Nephron progenitor cell (in vitro differentiated cells): Measurements from ENCODE around the gene MSMO1.

Experiments
- DNase-seq: peaks from one replicate; pipeline ENCODE4 v3.0.0; 2021
- H3K27ac Mint-ChIP-seq: 2 replicates; pipeline ENCODE4 v1.8.0; 2021; ENCODE audit warnings: mild to moderate bottlenecking, moderate library complexity, mixed read lengths
- H3K27me3 Mint-ChIP-seq: 2 replicates; pipeline ENCODE4 v1.8.0; 2021; ENCODE audit warnings: mild to moderate bottlenecking, low read depth, mixed read lengths; ENCODE audit not compliant: poor library complexity
- H3K36me3 Mint-ChIP-seq: 2 replicates; pipeline ENCODE4 v1.8.0; 2021; ENCODE audit warnings: low read depth, mixed read lengths
- H3K4me1 Mint-ChIP-seq: 2 replicates; pipeline ENCODE4 v1.8.0; 2021; ENCODE audit warnings: mixed read lengths
- H3K4me3 Mint-ChIP-seq: 2 replicates; pipeline ENCODE4 v1.8.0; 2021; ENCODE audit warnings: mild to moderate bottlenecking, moderate library complexity, mixed read lengths
- H3K9me3 Mint-ChIP-seq: 2 replicates; pipeline ENCODE4 v1.8.0; 2021; ENCODE audit warnings: mild to moderate bottlenecking, moderate library complexity, mixed read lengths
- CTCF ChIP-seq: fragments of 200-600 bp; sonication (generic); IDR thresholded peaks from 2 replicates; pipeline ENCODE4 v1.5.0; 2021; ENCODE audit warnings: antibody characterized with exemption

Gene MSMO1

DNA sequence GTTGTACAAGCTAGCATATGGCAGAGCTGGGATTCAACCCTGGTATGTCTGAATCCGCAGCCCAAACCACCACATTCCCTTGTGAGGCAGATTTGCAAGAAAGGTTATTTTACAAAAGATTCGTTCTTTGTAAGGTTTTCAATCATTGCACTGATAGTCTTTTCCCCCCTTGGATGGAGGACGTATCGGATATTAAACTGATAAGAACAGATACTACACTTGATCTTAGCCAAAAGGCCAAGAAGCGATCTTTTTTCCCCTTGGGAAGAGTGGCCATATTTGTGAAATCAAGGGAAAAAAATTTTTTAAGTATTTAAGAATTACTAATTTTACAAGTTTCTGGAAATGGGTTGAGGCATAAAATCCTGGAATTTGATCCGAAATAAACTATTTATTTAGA, 34.4 kb upstream of the MSMO1 start:
- Mint-ChIP-seq H3K4me3 (no peak overlapping the region), H3K36me3 (no peaks in the 10 kb centered on the region), H3K9me3 (no peaks in the 10 kb centered on the region), H3K4me1 (peaks cover 16% of the 10 kb centered on the region), H3K27ac (no peak overlapping the region), H3K27me3 (no peaks in the 10 kb centered on the region)
- TF ChIP-seq CTCF = no peak
- DNase-seq = no peak

- Mint-ChIP-seq H3K4me3 (no peak overlapping the region), H3K27me3 (no peaks in the 10 kb centered on the region), H3K4me1 (peaks cover 16% of the 10 kb centered on the region), H3K36me3 (no peaks in the 10 kb centered on the region), H3K27ac (peak overlapping the region; percentile 38), H3K9me3 (no peaks in the 10 kb centered on the region)
- TF ChIP-seq CTCF = no peak
- DNase-seq = no peak
Observed at GRCh38 chr4:165293927-165294649, 33.4 kb upstream of the MSMO1 start.

GRCh38 chr4:165294907-165295306, 32.6 kb upstream of the MSMO1 start:
- peak; percentile 30 for DNase-seq
- no peaks in the 10 kb centered on the region for H3K27me3 Mint-ChIP-seq
- no peak for TF ChIP-seq CTCF
- no peak overlapping the region for H3K4me3 Mint-ChIP-seq
- peaks cover 16% of the 10 kb centered on the region for H3K4me1 Mint-ChIP-seq
- H3K36me3 Mint-ChIP-seq = no peaks in the 10 kb centered on the region
- no peak overlapping the region for H3K27ac Mint-ChIP-seq
- H3K9me3 Mint-ChIP-seq = no peaks in the 10 kb centered on the region

- no peak overlapping the region for H3K27ac Mint-ChIP-seq
- no peak overlapping the region for H3K4me3 Mint-ChIP-seq
- H3K4me1 Mint-ChIP-seq = peaks cover 16% of the 10 kb centered on the region
- H3K9me3 Mint-ChIP-seq = no peaks in the 10 kb centered on the region
- H3K36me3 Mint-ChIP-seq = no peaks in the 10 kb centered on the region
- TF ChIP-seq CTCF = no peak
- DNase-seq = no peak
- no peaks in the 10 kb centered on the region for H3K27me3 Mint-ChIP-seq
Observed at GRCh38 chr4:165297626-165298025, 29.8 kb upstream of the MSMO1 start.

- peaks cover 11% of the 10 kb centered on the region for H3K4me1 Mint-ChIP-seq
- H3K9me3 Mint-ChIP-seq = no peaks in the 10 kb centered on the region
- H3K27me3 Mint-ChIP-seq = no peaks in the 10 kb centered on the region
- H3K27ac Mint-ChIP-seq = no peak overlapping the region
- TF ChIP-seq CTCF = no peak
- no peak for DNase-seq
- no peaks in the 10 kb centered on the region for H3K36me3 Mint-ChIP-seq
- no peak overlapping the region for H3K4me3 Mint-ChIP-seq
Observed at GRCh38 chr4:165299399-165300060, 27.9 kb upstream of the MSMO1 start.

DNA sequence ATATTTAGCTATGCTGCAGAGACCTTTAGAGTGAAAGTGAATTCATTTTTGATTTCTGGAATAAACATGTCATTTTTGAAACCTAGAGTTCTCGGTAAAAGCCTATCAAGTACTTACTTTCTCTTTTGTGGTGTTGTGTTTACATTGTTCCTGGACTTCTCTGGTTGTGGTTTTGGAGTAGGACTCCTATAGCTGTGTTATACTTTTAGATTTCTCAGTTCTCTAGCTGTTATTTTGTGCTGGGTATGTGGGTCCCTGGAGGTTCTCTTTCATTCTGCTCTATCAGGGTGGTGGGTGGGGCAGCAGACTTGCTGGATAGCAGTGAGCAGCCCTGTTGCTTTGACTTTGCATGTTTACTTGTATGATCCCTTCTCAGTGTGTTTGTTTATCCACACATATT, 25.6 kb upstream of the MSMO1 start:
- Mint-ChIP-seq H3K9me3 (no peaks in the 10 kb centered on the region), H3K4me1 (no peaks in the 10 kb centered on the region), H3K27me3 (no peaks in the 10 kb centered on the region), H3K36me3 (no peaks in the 10 kb centered on the region), H3K4me3 (no peak overlapping the region), H3K27ac (peak overlapping the region; percentile 19)
- no peak for DNase-seq
- no peak for TF ChIP-seq CTCF
